ENCODE data around the gene HES1.

- no peak for TF ChIP-seq CTCF (IDR thresholded peaks at IDR 0.05; ENCODE audit: insufficient read depth, low read length)
- no peak for TF ChIP-seq GABPA (IDR thresholded peaks at IDR 0.05; ENCODE audit: low read depth)
- TF ChIP-seq POLR2AphosphoS5 (IDR thresholded peaks at IDR 0.05; ENCODE audit: low read depth) = no peak
- no peak for TF ChIP-seq REST (IDR thresholded peaks at IDR 0.05; ENCODE audit: insufficient replicate concordance, low read depth)
Measured at GRCh38 chr3:194145702-194146101, 9.8 kb downstream of the HES1 start.
